Medulla oblongata (tissue), 1 donor: ENCODE measurements around the gene PCDHB8.
"Not testable (repeated sequence)": the region's sequence is repeated elsewhere in the genome, so short reads cannot be mapped to it uniquely, and the experiment has no call there.

Experiments
- DNase-seq: peaks from one replicate; pipeline ENCODE4 v3.0.0-alpha.2; 2015; ENCODE audit errors: extremely low spot score

PCDHB8 gene

GRCh38 chr5:141184117-141184855, 6.7 kb downstream of the PCDHB8 start:
- not testable (repeated sequence) for DNase-seq

DNA sequence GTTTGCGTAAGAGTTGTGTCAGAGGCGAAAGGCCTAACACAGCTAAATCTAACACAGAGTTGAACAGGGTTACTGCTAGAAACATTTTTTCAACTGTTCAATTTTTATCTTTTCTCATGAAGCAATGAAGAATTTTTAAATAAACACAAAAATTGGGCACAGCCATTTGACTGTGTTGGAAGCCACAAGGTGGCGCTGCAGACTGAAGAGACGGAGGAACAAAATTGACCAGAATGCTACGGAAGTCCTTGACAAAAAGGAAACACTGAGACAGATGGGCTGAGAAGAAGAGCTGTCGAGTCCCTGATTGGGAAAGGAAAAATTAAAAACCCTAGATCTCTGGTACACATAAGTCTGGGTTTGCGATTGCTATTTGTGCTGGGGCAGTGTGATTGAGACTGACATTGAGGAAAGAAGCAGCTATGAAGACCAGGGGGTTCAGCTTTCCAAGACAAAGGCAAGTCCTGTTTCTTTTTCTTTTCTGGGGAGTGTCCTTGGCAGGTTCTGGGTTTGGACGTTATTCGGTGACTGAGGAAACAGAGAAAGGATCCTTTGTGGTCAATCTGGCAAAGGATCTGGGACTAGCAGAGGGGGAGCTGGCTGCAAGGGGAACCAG, 9.4 kb downstream of the PCDHB8 start, which contains the start of gene PCDHB9:
Gene PCDHB9 (plus strand): TSS at position 265 of the 616 bp plus-strand sequence. CDS start 158 bp downstream, at position 423.
- peak; percentile 18 for DNase-seq

GRCh38 chr5:141188682-141189081, 11.1 kb downstream of the PCDHB8 start:
- DNase-seq, result not testable (repeated sequence)

- DNase-seq, result not testable (repeated sequence)
Observed at GRCh38 chr5:141189131-141189530, 11.5 kb downstream of the PCDHB8 start.

GRCh38 chr5:141192110-141192725, 14.6 kb downstream of the PCDHB8 start, which contains the start of gene PCDHB10:
TSS of gene PCDHB10 (plus strand) at chr5:141192353. CDS start at chr5:141192553, 200 bp downstream.
- peak; percentile 40 for DNase-seq

GRCh38 chr5:141194332-141194731, 16.7 kb downstream of the PCDHB8 start:
- DNase-seq, result not testable (repeated sequence)

DNA sequence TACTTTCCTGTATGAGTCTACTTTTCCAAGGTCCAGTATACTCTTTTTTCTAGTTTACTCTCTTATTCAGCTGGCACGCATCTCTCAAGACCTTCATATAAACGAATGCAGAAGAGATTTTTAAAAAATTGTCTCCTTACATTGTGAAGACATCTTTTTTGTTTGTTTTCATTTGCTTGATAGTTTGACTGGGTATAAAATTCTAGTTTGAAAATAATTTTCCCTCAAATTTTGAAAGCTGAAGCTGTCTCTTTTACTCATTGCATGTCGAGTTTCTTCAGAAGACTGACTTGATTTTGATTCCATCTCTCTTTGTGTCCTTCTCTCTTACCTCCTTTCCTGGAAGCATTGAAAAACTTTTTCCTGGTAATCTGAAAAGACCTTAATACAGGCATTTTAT, 18.8 kb downstream of the PCDHB8 start:
- no peak for DNase-seq

GRCh38 chr5:141199359-141200235, 22.0 kb downstream of the PCDHB8 start, which contains the start of gene PCDHB11:
TSS of gene PCDHB11 (plus strand) at chr5:141199627. CDS start at chr5:141199775, 148 bp downstream.
- DNase-seq, result no peak

GRCh38 chr5:141201126-141201525, 23.5 kb downstream of the PCDHB8 start:
- not testable (repeated sequence) for DNase-seq

DNA sequence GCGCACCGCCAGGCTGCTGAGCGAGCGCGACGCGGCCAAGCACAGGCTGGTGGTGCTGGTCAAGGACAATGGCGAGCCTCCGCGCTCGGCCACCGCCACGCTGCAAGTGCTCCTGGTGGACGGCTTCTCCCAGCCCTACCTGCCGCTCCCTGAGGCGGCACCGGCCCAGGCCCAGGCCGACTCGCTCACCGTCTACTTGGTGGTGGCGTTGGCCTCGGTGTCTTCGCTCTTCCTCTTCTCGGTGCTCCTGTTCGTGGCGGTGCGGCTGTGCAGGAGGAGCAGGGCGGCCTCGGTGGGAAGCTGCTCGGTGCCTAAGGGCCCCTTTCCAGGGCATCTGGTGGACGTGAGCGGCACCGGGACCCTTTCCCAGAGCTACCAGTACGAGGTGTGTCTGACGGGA, 24.1 kb downstream of the PCDHB8 start:
- DNase-seq, result not testable (repeated sequence)

DNA sequence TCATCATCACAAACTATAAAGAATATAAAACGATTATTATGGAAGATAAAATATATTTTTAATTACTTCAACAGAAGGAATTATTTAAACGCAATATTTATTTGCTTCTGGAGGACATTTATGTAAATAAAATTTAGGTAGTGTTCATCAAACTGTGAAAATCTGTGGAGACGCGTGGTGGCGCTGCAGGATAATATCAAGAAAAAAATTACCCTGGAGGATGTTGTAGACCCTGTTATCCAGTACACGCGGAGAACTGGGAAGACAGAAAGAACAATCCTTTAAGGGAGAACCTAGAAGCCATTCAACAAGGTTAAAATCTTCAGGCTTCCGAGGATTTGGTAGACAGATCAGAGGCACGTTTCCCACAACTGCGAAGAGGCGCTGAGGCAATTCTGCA, 30.9 kb downstream of the PCDHB8 start, which contains the start of gene PCDHB12:
Gene PCDHB12 (plus strand): TSS at position 242 of the 400 bp plus-strand sequence. CDS start 189 bp downstream, outside the sequence.
- DNase-seq, result peak; percentile 14

DNA sequence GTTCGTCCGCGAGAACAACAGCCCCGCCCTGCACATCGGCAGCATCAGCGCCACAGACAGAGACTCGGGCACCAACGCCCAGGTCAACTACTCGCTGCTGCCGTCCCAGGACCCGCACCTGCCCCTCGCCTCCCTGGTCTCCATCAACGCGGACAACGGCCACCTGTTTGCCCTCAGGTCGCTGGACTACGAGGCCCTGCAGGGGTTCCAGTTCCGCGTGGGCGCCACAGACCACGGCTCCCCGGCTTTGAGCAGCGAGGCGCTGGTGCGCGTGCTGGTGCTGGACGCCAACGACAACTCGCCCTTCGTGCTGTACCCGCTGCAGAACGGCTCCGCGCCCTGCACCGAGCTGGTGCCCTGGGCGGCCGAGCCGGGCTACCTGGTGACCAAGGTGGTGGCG, 32.7 kb downstream of the PCDHB8 start:
- not testable (repeated sequence) for DNase-seq

DNA sequence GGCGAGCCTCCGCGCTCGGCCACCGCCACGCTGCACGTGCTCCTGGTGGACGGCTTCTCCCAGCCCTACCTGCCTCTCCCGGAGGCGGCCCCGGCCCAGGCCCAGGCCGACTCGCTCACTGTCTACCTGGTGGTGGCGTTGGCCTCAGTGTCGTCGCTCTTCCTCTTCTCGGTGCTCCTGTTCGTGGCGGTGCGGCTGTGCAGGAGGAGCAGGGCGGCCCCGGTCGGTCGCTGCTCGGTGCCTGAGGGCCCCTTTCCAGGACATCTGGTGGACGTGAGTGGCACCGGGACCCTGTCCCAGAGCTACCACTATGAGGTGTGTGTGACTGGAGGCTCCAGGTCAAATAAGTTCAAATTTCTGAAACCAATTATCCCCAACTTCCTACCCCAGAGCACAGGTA, 33.3 kb downstream of the PCDHB8 start:
- DNase-seq, result not testable (repeated sequence)

GRCh38 chr5:141213656-141214339, 36.2 kb downstream of the PCDHB8 start, which contains the start of gene PCDHB13:
TSS of gene PCDHB13 (plus strand) at chr5:141213919. CDS start at chr5:141214124, 205 bp downstream.
- DNase-seq, result peak; percentile 21

DNA sequence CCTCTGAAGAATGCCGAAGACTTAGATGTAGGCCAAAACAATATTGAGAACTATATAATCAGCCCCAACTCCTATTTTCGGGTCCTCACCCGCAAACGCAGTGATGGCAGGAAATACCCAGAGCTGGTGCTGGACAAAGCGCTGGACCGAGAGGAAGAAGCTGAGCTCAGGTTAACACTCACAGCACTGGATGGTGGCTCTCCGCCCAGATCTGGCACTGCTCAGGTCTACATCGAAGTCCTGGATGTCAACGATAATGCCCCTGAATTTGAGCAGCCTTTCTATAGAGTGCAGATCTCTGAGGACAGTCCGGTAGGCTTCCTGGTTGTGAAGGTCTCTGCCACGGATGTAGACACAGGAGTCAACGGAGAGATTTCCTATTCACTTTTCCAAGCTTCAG, 37.0 kb downstream of the PCDHB8 start:
- DNase-seq, result not testable (repeated sequence)

DNA sequence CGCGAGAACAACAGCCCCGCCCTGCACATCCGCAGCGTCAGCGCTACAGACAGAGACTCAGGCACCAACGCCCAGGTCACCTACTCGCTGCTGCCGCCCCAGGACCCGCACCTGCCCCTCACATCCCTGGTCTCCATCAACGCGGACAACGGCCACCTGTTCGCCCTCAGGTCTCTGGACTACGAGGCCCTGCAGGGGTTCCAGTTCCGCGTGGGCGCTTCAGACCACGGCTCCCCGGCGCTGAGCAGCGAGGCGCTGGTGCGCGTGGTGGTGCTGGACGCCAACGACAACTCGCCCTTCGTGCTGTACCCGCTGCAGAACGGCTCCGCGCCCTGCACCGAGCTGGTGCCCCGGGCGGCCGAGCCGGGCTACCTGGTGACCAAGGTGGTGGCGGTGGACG, 37.9 kb downstream of the PCDHB8 start:
- DNase-seq, result not testable (repeated sequence)

- DNase-seq, result not testable (repeated sequence)
Observed at GRCh38 chr5:141216035-141216434, 38.4 kb downstream of the PCDHB8 start.

GRCh38 chr5:141223112-141223783, 45.7 kb downstream of the PCDHB8 start, which contains the start of gene PCDHB14:
TSS of gene PCDHB14 (plus strand) at chr5:141223343. CDS start at chr5:141223506, 163 bp downstream.
- DNase-seq, result peak; percentile 9

DNA sequence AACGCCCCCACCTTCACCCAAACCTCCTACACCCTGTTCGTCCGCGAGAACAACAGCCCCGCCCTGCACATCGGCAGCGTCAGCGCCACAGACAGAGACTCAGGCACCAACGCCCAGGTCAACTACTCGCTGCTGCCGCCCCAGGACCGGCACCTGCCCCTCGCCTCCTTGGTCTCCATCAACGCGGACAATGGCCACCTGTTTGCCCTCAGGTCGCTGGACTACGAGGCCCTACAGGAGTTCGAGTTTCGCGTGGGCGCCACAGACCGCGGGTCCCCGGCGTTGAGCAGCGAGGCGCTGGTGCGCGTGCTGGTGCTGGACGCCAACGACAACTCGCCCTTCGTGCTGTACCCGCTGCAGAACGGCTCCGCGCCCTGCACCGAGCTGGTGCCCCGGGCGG, 47.3 kb downstream of the PCDHB8 start:
- not testable (repeated sequence) for DNase-seq

DNA sequence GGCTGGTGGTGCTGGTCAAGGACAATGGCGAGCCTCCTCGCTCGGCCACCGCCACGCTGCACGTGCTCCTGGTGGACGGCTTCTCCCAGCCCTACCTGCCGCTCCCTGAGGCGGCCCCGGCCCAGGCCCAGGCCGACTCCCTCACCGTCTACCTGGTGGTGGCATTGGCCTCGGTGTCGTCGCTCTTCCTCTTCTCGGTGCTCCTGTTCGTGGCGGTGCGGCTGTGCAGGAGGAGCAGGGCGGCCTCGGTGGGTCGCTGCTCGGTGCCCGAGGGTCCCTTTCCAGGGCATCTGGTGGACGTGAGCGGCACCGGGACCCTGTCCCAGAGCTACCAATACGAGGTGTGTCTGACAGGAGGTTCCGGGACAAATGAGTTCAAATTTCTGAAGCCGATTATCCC, 47.8 kb downstream of the PCDHB8 start:
- not testable (repeated sequence) for DNase-seq
